ENCODE measurements around the gene DUOX1. TPM values are rescaled to one million over a fixed set of nuclear protein-coding genes. Genes with fewer than 3 reads are reported as not detected.
"Not testable (repeated sequence)": the region's sequence is repeated elsewhere in the genome, so short reads cannot be mapped to it uniquely, and the experiment has no call there.

Gene DUOX1
- polyA plus RNA-seq, 1 donor (not counting 4 experiments of a cell fraction or from before 2014, with no cell fraction given): 16.3 TPM

DNA sequence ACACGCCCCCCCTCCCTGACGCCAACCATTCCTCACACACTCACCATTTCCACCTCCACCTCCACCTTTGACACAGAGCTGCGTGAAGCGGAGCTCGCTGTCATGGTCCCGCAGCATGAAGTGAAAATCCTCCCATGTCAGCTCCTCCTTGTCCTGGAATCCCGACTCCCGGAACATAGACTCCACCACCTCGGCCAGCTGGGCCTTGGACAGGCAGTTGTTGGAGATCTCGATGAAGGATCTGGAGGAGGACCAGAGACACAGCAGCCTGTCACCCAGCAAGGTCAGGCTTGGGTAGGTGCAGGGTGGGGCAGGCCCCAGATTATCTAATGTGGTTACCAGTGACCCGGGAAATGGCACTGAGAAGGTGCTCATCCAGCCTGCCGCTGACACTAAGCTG is 28.0 kb upstream of the DUOX1 start:
- DNase-seq (ENCODE audit: low read depth, low spot score) (no peak), FAIRE-seq (no peak)
- no peaks in the 10 kb centered on the region for H3K9me1 ChIP-seq (ENCODE audit: control insufficient read depth, extremely low read depth, insufficient read depth, low read length)

DNA sequence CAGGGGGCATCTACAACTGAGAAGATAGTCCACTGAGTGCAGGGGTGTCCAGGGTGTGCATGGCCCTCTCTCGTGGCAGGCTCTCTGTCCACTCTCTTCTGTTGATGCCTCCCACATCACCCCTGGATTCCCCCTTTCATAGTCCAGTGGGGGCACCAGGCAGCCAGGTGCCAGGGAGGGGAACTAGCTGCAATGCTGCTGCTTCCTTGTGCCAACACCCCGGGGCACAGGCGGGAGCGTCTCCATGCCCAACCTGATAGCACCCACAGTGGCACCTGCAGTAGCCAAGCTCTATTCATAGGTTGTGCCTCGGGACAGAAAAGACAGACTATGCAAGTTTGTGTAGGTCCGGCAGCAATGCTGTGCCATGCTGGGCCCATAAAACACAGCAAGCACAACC is 27.6 kb upstream of the DUOX1 start:
- TF ChIP-seq EZH2 (IDR thresholded peaks at IDR 0.05; ENCODE audit: low read length): no peak
- TF ChIP-seq, protein P1, sequence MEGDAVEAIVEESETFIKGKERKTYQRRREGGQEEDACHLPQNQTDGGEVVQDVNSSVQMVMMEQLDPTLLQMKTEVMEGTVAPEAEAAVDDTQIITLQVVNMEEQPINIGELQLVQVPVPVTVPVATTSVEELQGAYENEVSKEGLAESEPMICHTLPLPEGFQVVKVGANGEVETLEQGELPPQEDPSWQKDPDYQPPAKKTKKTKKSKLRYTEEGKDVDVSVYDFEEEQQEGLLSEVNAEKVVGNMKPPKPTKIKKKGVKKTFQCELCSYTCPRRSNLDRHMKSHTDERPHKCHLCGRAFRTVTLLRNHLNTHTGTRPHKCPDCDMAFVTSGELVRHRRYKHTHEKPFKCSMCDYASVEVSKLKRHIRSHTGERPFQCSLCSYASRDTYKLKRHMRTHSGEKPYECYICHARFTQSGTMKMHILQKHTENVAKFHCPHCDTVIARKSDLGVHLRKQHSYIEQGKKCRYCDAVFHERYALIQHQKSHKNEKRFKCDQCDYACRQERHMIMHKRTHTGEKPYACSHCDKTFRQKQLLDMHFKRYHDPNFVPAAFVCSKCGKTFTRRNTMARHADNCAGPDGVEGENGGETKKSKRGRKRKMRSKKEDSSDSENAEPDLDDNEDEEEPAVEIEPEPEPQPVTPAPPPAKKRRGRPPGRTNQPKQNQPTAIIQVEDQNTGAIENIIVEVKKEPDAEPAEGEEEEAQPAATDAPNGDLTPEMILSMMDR (optimal IDR thresholded peaks at IDR 0.05 in 1 of 3, IDR thresholded peaks at IDR 0.05 in 1 of 3, conservative IDR thresholded peaks at IDR 0.05 in 1 of 3; ENCODE audit: extremely low read depth in 1 of 3, insufficient read depth in 2 of 3, low read length in 3 of 3): no peak
- FAIRE-seq (no peak), DNase-seq (ENCODE audit: low read depth, low spot score) (no peak)
- Histone ChIP-seq H3K27me3 (ENCODE audit: control insufficient read depth, extremely low read depth, insufficient read depth, low read length) (peaks cover 9% of the 10 kb centered on the region), H2AFZ (ENCODE audit: control insufficient read depth, low read length) (no peak overlapping the region), H3K79me2 (ENCODE audit: control insufficient read depth, insufficient read depth, low read length) (no peaks in the 10 kb centered on the region), H3K36me3 (ENCODE audit: control insufficient read depth in 2 of 2, extremely low read depth in 1 of 2, insufficient read depth in 2 of 2, low read length in 2 of 2) (no peaks in the 10 kb centered on the region), H3K4me2 (ENCODE audit: control insufficient read depth, extremely low read depth, insufficient read depth, low read depth, low read length) (no peak overlapping the region), H3K9me1 (ENCODE audit: control insufficient read depth, extremely low read depth, insufficient read depth, low read length) (no peaks in the 10 kb centered on the region), H3K27ac (ENCODE audit: control insufficient read depth, insufficient read depth, low read length) (no peak overlapping the region), H3K4me3 (ENCODE audit: control insufficient read depth in 2 of 3, extremely low read depth in 1 of 3, insufficient read depth in 2 of 3, low read depth in 1 of 3, low read length in 3 of 3) (no peak overlapping the region), H4K20me1 (ENCODE audit: control insufficient read depth, extremely low read depth, insufficient read depth, low read length) (no peaks in the 10 kb centered on the region), H3K9ac (ENCODE audit: control insufficient read depth, extremely low read depth, insufficient read depth, low read length) (no peak overlapping the region), H3K9me3 (ENCODE audit: control insufficient read depth, low read depth, low read length) (no peaks in the 10 kb centered on the region), H3K4me1 (ENCODE audit: control insufficient read depth, extremely low read depth, insufficient read depth, low read length) (no peaks in the 10 kb centered on the region)
- dilution Hi-C loops (cut with MboI; ENCODE audit: extremely low pct_ligation_motif_present, low sequenced_read_pairs): no loop called here

More for the DNA sequence above, 28.0 kb upstream of the DUOX1 start:
- no peak overlapping the region for H3K27ac ChIP-seq (ENCODE audit: control insufficient read depth, insufficient read depth, low read length)
- H3K4me2 ChIP-seq (ENCODE audit: control insufficient read depth, extremely low read depth, insufficient read depth, low read depth, low read length): no peak overlapping the region
- dilution Hi-C loops (cut with MboI; ENCODE audit: extremely low pct_ligation_motif_present, low sequenced_read_pairs): no loop called here
- no peaks in the 10 kb centered on the region for H3K4me1 ChIP-seq (ENCODE audit: control insufficient read depth, extremely low read depth, insufficient read depth, low read length)
- H3K36me3 ChIP-seq (ENCODE audit: control insufficient read depth in 2 of 2, extremely low read depth in 1 of 2, insufficient read depth in 2 of 2, low read length in 2 of 2): no peaks in the 10 kb centered on the region
- no peak for TF ChIP-seq EZH2 (IDR thresholded peaks at IDR 0.05; ENCODE audit: low read length)
- TF ChIP-seq, protein P1 (optimal IDR thresholded peaks at IDR 0.05 in 1 of 3, IDR thresholded peaks at IDR 0.05 in 1 of 3, conservative IDR thresholded peaks at IDR 0.05 in 1 of 3; ENCODE audit: extremely low read depth in 1 of 3, insufficient read depth in 2 of 3, low read length in 3 of 3): no peak
- no peaks in the 10 kb centered on the region for H3K79me2 ChIP-seq (ENCODE audit: control insufficient read depth, insufficient read depth, low read length)
- no peaks in the 10 kb centered on the region for H4K20me1 ChIP-seq (ENCODE audit: control insufficient read depth, extremely low read depth, insufficient read depth, low read length)
- H2AFZ ChIP-seq (ENCODE audit: control insufficient read depth, low read length): no peak overlapping the region
- no peak overlapping the region for H3K9ac ChIP-seq (ENCODE audit: control insufficient read depth, extremely low read depth, insufficient read depth, low read length)
- H3K9me3 ChIP-seq (ENCODE audit: control insufficient read depth, low read depth, low read length): no peaks in the 10 kb centered on the region
- no peak overlapping the region for H3K4me3 ChIP-seq (ENCODE audit: control insufficient read depth in 2 of 3, extremely low read depth in 1 of 3, insufficient read depth in 2 of 3, low read depth in 1 of 3, low read length in 3 of 3)
- H3K27me3 ChIP-seq (ENCODE audit: control insufficient read depth, extremely low read depth, insufficient read depth, low read length): peaks cover 9% of the 10 kb centered on the region

DNA sequence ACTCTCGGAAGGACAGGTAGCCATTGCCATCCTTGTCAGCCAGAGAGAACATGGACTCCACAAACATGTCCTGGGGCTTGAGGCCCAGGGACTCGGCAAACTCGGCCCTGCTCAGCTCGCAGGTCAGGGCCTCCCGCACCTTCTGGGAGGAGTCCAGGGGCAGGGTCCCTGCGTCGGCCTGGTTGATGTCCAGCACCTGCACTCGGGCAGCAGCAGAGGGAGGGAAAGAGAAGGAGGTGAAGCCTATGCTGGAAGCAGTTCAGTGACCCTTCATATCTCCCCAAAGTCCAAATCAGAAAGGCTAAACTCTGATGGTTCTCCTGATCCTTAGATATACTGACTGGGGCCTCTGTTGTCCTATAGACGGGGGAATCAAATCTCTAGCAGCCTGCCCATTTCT is 25.6 kb upstream of the DUOX1 start:
- H3K4me3 ChIP-seq (ENCODE audit: control insufficient read depth in 2 of 3, extremely low read depth in 1 of 3, insufficient read depth in 2 of 3, low read depth in 1 of 3, low read length in 3 of 3); H4K20me1 ChIP-seq (ENCODE audit: control insufficient read depth, extremely low read depth, insufficient read depth, low read length); dilution Hi-C loops (cut with MboI; ENCODE audit: extremely low pct_ligation_motif_present, low sequenced_read_pairs); DNase-seq (ENCODE audit: low read depth, low spot score); H3K79me2 ChIP-seq (ENCODE audit: control insufficient read depth, insufficient read depth, low read length); H3K36me3 ChIP-seq (ENCODE audit: control insufficient read depth in 2 of 2, extremely low read depth in 1 of 2, insufficient read depth in 2 of 2, low read length in 2 of 2); H3K27me3 ChIP-seq (ENCODE audit: control insufficient read depth, extremely low read depth, insufficient read depth, low read length); H3K27ac ChIP-seq (ENCODE audit: control insufficient read depth, insufficient read depth, low read length); H3K4me1 ChIP-seq (ENCODE audit: control insufficient read depth, extremely low read depth, insufficient read depth, low read length); H3K4me2 ChIP-seq (ENCODE audit: control insufficient read depth, extremely low read depth, insufficient read depth, low read depth, low read length); H2AFZ ChIP-seq (ENCODE audit: control insufficient read depth, low read length); H3K9me3 ChIP-seq (ENCODE audit: control insufficient read depth, low read depth, low read length); H3K9ac ChIP-seq (ENCODE audit: control insufficient read depth, extremely low read depth, insufficient read depth, low read length); H3K9me1 ChIP-seq (ENCODE audit: control insufficient read depth, extremely low read depth, insufficient read depth, low read length); FAIRE-seq: not testable (repeated sequence)

Data from keratinocyte (primary cell).